HG03135 (cell line): ENCODE data around the gene ABLIM2.

Experiments
- ATAC-seq: cut with Tn5 transposase; IDR thresholded peaks from one replicate; pipeline ENCODE4 v1.9.1; 2021; ENCODE audit warnings: mild to moderate bottlenecking, moderate library complexity; ENCODE audit not compliant: unreplicated experiment

ABLIM2 gene

GRCh38 chr4:7990807-7991459 is 167.7 kb downstream of the ABLIM2 start:
- ATAC-seq: no peak

- no peak for ATAC-seq
These were observed 169.0 kb downstream of the ABLIM2 start for GRCh38 chr4:7989654-7990053.

GRCh38 chr4:7988437-7988836 is 170.2 kb downstream of the ABLIM2 start:
- no peak for ATAC-seq

GRCh38 chr4:7987148-7987989 is 171.2 kb downstream of the ABLIM2 start:
- ATAC-seq: peak; percentile 64

GRCh38 chr4:7985891-7986441 is 172.6 kb downstream of the ABLIM2 start:
- no peak for ATAC-seq

GRCh38 chr4:7985072-7985471 is 173.5 kb downstream of the ABLIM2 start:
- no peak for ATAC-seq

- no peak for ATAC-seq
These were observed 174.2 kb downstream of the ABLIM2 start for GRCh38 chr4:7984286-7984925.

GRCh38 chr4:7983296-7983695 is 175.3 kb downstream of the ABLIM2 start:
- ATAC-seq: no peak

- ATAC-seq: no peak
These were observed 176.7 kb downstream of the ABLIM2 start for GRCh38 chr4:7981738-7982394.

GRCh38 chr4:7980036-7980435 is 178.6 kb downstream of the ABLIM2 start:
- no peak for ATAC-seq

- ATAC-seq: no peak
These were observed 179.0 kb downstream of the ABLIM2 start for GRCh38 chr4:7979652-7979968.

GRCh38 chr4:7978907-7979651 is 179.5 kb downstream of the ABLIM2 start:
- no peak for ATAC-seq

GRCh38 chr4:7978489-7978888 is 180.1 kb downstream of the ABLIM2 start:
- no peak for ATAC-seq

- no peak for ATAC-seq
These were observed 182.0 kb downstream of the ABLIM2 start for GRCh38 chr4:7976634-7977033.

GRCh38 chr4:7976025-7976424 is 182.6 kb downstream of the ABLIM2 start:
- ATAC-seq: no peak

GRCh38 chr4:7974425-7974824 is 184.2 kb downstream of the ABLIM2 start:
- no peak for ATAC-seq

- no peak for ATAC-seq
These were observed 185.1 kb downstream of the ABLIM2 start for GRCh38 chr4:7973545-7973981.

- ATAC-seq: no peak
These were observed 186.6 kb downstream of the ABLIM2 start for GRCh38 chr4:7971881-7972500.

GRCh38 chr4:7971159-7971631 is 187.4 kb downstream of the ABLIM2 start:
- no peak for ATAC-seq
